A673 (cell line): ENCODE results near the gene SPEM3.

Experiments
- CTCF ChIP-seq: fragments of 300-800, 200-600 bp; sonication (generic); conservative IDR thresholded peaks from 2 replicates; pipeline ENCODE4 v1.5.1; 2017; ENCODE audit warnings: low read depth, mild to moderate bottlenecking, antibody characterized with exemption, low read length, moderate library complexity, mixed read lengths
- EZH2 ChIP-seq: fragments of 200-600 bp; sonication (generic); IDR thresholded peaks from 2 replicates; pipeline ENCODE4 v1.6.1; 2017; ENCODE audit warnings: borderline replicate concordance, low read depth, mild to moderate bottlenecking, mixed read lengths, antibody characterized with exemption, low read length; ENCODE audit not compliant: poor library complexity, severe bottlenecking

GRCh38 chr17:7475764-7476422 is 47.2 kb downstream of the SPEM3 start:
- TF ChIP-seq EZH2 (no peak), CTCF (no peak)
